GM20431 (cell line): ENCODE measurements around the gene HPS3.
"Not testable (repeated sequence)": the region's sequence is repeated elsewhere in the genome, so short reads cannot be mapped to it uniquely, and the experiment has no call there.

ENCODE experiments used
- in situ Hi-C: fragments of 300-500 bp; cut with MseI, MboI; formaldehyde crosslinking; loops from one replicate; pipeline ENCODE4 v1.15.0; 2020; ENCODE audit warnings: low sequenced_read_pairs; ENCODE audit not compliant: unreplicated experiment

HPS3 gene

DNA sequence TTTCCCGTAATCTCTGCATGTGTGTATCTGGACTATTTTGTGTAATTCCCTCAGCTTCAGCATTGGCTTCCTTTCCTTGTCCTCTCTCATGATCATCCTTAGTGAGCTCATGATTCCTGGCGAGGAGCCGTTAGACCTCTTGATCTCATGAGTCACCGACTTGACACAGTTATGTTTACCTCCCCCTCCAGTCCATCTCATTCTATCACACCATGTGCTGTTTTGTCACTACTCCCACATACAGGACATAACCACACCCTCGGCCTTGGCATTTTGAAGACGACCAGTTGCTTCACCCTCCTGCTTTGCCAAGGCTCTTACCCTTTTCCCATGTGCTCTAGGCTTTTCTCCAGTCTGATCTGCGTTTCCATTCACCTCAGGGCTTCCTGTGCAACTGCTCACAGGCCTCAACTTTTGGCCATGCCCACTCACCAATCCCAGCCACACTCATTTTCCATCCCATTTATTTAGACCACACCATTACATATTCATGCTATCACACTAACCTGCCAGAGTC, 50.7 kb downstream of the HPS3 start:
- in situ Hi-C loops = no loop called here

DNA sequence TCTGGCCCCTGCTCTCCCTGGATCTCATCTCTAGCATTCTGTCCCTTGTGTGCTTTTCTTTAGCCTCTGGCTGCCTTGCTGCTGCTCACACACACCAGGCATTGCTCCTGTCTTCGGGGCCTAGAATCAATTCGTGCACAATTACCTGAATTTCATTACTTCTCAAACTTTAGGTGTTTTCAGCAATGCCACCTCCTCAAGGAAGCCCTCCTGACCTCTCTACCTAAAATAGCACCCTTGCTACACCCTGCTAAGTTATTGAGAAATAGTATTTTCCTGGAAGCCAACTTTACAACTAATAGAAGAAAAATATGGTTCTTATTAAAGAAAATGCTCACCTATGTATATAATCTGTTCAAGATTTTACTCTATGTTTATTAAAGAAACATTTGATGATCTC, 51.7 kb downstream of the HPS3 start:
- in situ Hi-C loops = no loop called here

DNA sequence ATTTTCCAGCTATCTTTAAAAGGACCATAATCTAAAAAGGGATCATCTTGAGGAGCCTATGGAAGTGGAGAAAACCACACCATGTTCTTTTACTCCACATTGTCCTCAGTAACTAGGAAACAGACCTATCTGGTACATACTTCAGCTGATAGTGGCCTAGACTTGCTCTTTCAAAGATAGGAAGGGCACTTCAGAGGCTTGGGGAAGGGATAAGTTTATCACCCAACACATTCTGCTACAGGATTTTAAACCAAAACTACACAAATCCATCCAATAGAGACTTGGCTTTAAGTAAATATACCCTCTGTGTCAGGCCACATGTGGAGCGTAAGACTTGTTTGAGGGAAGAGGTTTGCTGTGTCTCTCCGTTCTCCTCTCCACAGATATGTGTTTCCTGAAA, 56.8 kb downstream of the HPS3 start:
- in situ Hi-C loops = no loop called here

DNA sequence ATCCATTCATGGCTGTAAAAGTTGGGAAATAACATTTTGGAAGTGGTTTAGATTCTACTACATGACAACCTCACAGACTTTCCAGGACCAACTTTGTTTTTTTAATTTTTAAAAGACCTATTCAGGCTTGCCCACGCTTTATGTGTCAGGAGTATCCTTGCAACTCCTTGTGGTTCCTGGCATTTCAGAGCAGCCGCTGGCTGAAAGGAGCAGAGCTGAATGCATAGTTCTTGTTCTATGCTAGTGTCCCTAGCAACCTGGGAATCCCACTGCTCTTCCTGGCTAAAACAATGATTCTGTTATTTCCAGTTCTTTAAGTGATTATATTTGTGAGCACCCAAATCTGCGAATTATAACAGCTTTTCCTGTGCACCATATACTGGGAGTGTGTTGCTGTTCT, 57.3 kb downstream of the HPS3 start:
- in situ Hi-C loops = no loop called here

DNA sequence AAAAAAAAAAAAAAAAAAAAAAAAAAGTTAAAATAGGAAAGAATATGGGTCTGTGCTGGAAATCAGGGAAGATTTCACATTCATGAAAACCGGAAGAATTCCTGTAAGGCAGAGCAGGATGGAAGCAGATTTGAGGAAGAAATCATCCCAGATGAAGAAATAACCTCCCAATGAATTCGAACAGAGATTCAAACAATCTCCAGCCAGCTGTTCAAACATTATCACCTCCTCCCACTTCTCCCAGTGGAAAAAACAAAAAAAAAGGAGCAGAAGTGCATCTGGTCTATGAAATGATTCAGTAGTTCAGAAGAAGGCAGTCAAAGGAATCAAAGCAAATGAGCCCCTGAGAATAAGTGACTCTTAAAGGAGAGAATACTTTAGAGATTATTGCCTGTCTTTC, 59.1 kb downstream of the HPS3 start:
- in situ Hi-C loops = no loop called here

DNA sequence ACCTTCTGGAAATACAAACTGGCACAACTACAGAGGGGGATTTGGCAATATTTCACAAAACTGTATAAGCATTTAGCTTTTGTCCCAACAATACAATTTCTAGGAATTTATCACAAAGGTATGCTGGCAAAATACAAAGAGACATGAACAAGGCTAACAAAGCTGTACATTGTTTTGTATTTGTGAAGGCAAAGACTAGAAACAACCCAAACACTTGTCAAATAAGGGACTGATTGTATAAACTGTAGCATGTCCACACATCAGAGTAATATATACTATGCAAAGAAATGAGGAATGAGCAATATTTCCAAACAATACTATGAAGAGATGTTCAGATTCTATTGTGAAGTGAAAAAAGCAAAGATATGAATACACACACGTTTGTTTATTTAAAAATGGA, 65.8 kb downstream of the HPS3 start:
- in situ Hi-C loops = no loop called here

DNA sequence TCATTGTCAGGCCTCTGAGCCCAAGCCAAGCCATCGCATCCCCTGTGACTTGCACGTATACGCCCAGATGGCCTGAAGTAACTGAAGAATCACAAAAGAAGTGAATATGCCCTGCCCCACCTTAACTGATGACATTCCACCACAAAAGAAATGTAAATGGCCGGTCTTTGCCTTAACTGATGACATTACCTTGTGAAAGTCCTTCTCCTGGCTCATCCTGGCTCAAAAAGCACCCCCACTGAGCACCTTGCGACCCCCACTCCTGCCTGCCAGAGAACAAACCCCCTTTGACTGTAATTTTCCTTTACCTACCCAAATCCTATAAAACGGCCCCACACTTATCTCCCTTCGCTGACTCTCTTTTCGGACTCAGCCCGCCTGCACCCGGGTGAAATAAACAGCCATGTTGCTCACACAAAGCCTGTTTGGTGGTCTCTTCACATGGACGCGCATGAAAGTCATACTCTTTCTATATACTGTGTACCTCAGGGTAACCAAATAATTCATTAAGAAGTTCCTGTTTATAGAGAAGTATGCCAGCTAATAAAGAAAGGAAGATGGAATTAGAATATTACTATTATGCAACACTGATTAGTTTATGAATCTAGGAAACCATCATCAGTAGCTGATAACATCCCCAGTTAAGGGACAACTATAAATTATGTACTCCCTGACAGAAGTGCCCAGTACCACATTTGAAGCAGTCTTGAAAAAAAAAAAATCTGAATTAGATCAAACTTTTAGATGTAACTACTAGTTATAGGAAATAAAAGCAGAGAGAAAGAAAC, 67.6 kb downstream of the HPS3 start:
- in situ Hi-C loops = not testable (repeated sequence)

DNA sequence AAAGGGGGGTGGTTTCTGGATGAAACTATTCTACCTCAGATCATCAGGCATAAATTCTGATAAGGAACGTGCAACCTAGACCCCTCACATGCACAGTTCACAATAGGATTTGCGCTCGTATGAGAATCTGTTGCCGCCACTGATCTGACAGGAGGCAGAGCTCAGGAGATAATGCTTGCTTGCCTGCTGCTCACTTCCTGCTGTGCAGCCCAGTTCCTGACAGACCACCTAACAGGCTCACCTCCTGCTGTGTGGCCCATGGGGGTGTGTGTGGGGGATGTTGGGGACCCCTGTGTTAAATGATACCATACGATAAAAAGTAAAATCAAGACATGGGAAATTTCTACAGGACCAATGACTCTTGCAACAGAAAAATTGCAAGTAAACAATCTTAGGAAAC, 68.2 kb downstream of the HPS3 start:
- in situ Hi-C loops = no loop called here

DNA sequence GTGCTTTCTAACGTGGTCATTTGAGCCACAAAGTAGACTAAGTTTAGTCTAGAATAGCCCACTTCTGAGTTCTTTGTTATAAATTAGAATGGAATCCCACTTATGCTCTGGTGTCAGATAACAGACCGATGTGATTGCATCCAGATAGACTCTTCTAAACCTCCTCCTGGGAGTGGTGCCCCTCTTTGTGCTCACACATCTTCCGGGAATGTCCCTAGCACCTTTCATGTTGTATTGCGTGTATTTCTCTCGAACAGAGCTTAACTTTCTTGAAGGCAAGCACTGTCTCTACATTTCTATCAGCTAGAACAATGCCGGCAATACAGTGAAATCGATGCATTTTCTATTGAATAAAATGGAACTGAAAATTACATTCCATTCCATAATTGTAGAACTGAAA, 69.2 kb downstream of the HPS3 start:
- in situ Hi-C loops = no loop called here

DNA sequence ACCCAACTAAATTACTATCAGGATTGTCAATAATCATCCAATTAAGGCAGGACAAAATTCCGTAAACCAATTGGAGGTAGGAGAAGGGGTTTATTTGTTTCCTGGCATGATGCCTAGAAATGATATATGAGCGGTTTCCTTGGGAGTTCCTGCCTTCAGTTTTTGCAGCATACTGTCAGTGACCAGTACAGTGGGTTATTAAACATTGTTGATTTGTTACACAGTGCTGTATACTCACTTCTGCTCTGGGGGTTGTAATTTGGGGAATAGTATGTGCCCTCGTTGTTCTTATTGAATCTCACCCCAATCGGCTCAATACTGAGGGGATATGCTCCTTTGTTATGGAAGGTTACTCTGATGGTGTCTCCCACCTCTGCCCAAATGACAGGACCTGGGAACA, 70.0 kb downstream of the HPS3 start:
- in situ Hi-C loops = no loop called here

DNA sequence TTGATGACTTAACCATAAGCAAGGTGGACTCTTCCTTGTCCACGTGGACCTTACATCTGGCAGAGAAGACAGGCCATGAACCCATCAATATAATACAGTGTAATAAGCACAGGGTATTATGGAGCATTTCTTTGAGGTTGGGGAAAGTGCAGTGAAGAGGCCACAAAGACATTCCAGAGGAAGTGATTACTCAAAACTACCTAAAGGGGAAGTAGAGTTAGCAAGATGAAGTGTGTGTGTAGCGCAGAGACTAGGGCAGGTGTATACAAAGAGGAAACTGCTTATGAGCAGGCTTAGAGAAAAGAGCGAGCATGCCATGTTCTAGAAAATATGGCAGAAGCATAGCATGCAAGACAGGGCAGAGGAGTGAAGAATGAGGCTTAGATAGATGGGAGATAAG, 74.3 kb downstream of the HPS3 start:
- in situ Hi-C loops = no loop called here

DNA sequence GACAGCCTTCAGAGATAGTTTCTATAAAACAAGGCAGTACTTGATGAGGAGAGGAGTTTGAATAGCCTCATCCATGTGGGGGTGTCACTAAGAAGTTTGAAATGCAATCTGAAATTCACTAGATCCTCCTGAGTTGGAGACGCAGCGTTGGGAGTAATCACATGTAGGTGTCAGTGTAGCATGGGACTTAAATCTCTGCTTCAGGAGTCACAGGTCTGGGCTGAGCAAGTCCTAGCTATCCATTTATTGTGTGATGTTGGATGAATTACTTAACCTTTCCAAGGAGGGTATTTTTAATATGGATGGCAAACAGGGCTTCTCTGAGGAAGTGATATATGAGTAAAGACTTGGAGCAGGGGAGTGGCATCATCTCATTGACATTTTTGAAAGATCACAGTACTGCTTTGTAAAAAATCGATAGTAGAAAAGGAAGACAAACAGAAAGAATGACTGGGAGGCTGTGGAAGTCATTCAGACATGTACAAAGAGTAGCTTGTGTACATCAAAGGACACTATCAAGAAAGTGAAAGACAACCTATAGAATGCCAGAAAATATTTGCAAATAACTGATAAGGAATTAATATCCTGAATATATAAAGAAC, 75.1 kb downstream of the HPS3 start:
- in situ Hi-C loops = no loop called here

DNA sequence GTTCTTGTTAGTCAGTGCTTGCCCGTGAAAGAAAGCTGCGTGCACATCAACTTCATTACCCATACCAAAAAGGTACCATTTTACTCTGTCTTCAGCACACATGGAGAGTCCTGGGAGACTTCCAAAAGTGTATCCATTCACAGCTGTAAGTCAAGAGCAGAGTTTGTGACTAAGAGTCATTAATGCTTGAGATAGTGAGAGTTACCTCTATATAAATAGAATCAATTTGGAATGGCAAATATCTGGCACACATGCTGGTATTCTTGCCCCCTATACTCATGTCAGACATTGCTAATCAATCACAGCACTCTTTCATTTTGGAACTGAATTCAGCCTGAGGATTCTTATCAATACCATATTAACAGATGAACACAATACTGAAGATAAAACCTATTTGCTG, 78.0 kb downstream of the HPS3 start:
- in situ Hi-C loops = no loop called here

DNA sequence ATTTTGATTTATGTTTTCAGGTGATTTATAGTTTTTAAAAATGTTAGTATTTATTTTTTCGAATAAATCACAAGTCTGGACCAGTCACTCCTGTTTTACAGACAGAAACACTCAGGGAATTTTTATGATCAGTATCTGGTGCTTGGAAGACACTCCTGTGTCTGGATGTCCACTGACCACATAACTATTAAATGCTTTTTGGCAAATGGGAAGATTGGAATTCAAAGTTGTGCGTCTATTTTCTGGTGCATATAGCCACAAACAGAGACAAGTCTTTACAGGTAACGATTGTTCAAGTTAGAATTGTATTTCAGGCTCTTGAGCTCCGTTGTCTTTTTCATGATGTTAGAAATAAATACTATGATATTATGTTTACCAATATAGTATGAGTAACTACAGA, 80.0 kb downstream of the HPS3 start:
- in situ Hi-C loops = no loop called here

DNA sequence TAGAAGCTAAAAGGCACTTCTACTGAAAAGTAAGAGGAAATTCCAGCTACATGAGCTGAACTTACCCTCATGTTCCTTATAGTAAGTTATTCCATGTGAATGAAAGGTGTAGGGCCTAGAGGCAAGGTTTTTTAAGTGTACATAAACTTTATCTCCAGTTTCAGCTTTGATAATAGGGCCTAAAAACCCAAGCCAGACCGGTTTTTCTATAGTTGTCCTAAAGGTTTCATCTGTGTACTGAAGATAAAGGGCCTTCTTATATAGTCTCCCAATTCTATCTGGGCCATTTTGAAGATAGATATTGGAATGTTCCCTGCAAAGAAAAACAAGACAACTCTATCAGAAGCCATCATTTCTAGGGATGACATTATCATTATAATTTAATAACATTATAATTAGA, 82.9 kb downstream of the HPS3 start:
- in situ Hi-C loops = no loop called here

DNA sequence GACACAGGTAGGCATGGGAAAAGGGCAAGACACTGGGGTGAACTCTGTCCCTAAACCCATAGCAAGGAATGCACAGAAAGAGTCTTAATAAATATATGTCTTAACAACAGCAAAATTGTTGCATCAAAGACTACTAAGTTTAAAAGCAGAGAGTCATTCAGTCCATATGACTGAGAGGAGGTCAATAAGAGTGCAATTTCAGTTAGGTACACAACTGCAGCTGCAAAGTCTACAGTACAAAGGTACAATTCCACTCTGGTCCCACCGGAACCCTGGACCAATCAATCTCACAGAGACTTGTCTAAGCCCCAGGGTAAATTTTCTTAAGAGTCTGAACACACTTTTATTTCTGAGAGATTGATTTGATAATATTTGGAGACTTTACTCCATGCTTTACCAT, 85.3 kb downstream of the HPS3 start:
- in situ Hi-C loops = no loop called here

DNA sequence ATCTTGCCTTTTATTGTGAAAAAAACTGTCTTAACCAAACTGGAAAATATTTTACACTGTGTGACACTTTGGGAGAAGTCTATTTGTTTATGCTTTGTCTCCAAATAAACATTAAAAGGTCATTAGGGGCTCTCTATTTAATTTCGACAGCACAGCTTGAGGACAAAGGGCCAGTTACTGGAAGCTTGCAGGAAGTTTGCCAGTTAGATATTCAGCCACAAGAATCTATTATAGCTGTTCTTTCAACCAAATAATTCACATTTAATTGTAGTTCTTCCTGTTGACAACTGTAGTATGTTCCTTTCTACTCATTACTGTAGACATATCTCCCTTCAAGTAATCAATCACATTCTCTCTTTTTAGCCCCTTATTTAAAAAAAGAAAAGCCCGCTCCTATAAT, 86.1 kb downstream of the HPS3 start:
- in situ Hi-C loops = no loop called here

DNA sequence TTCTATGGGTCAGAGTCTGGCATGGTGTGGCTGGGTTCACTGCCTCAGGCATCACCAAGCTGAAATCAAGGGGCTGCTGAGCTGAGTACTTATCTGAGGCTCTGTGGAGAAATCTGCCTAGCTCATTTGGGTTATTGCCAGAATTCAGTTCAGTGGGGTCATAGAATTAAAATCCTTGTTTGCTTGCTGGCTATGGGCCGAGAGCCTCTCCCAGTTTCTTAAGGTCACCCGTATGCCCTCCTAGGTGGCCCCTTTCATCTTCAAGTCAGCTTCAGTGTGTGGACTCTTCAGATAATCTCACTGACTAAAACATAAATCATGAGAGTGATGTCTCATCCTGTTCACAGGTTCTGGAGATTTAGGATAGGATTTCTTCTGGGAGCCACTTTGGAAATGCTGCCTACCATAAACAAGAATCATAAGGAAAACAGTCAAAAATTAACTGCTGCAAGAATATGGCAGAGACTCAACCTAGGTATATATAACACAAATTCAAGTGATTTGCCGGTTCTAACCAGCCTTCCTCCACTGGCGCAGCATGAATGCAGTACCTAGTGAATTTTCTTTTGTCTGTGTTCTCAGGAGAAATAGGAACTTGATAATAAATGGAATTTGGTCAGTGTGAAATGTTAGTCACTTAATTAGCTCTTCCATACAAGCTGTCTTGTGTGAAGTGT, 86.9 kb downstream of the HPS3 start:
- in situ Hi-C loops = no loop called here

DNA sequence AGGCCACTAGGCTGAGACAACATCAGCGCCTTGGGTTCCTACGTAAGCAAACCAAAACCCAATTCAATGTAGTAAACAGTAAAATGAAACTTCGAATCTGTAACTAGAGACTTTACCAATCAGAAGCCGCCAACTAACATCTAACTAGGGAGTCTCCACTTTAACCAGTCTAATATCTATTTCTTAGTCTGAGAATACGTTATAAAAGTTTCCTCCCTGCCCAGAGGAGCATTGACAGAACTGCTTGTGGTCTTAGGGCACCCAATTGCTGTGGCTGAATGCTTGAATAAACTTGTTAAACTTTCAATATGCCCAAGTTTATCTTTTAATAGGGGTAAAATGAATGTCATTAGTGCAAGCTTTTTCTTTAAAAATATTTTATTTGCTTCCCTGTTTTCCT, 87.9 kb downstream of the HPS3 start:
- in situ Hi-C loops = no loop called here

DNA sequence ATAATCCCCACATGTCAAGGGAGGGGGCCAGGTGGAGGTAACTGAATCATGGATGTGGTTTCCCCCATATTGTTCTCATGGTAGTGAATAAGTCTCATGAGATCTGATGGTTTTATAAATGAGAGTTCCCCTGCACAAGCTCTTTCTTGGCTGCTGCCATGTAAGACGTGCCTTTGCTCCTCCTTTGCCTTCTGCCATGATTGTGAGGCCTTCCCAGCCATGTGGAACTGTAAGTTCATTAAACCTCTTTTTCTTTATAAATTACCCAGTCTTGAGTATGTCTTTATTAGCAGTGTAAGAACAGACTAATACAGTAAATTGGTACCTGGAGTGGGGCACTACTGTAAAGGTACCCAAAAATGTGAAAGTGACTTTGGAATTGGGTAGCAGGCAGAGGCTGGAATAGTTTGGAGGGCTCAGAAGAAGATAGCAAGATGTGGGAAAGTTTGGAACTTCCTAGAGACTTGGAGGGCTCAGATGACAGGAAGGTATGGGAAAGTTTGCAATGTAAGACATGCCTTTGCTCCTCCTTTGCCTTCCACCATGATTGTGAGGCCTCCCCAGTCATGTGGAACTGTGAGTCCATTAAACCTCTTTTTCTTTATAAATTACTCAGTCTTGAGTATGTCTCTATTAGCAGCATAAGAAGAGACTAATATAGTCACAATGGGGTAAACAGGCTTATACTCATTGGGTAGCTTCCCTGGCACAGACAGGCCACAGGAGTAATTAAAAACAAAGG, 90.1 kb downstream of the HPS3 start:
- in situ Hi-C loops = not testable (repeated sequence)
